ENCODE data around the gene C1orf198.

Gene C1orf198

DNA sequence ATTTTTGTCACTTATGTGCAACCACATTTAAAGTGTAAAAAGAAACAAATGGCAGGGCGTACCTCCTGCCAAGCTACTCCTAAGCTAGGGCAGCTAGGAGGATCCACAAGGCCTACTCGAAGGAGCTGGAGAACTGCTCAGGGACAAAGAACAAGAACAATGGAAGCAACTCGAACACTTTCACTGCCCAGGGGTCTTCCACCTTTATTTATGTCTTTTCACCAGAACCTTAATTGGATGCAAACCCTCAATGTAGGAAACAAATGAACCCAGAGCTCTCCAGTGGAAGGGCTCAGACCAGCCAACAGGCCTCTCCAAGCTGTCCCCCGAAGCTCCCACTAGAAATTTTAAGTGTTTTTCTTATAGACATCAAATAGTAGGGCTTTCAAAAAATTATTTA is 39.9 kb downstream of the C1orf198 start:
- no peak for DNase-seq

DNA sequence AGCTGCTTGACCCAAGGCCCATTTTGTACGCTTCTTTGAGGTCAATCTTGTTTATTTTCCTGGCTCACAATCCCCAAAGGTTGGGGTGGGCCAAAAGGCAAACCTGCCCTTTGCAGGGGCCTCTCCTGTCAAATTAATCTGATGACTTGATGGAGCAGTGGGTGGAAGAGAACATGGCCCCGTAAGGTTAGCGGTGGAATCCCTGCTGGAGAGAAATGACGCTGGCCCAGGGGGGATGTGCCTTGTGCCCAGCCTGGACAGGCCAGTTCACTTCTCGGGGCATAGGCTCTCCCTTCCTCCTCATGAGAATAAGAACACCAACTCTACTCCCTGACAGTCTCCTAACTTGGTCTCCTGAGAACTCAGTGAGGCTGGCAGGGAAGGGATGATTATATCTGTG is 40.5 kb downstream of the C1orf198 start:
- no peak for DNase-seq

- DNase-seq = peak; percentile 100
These were observed 41.1 kb downstream of the C1orf198 start for GRCh38 chr1:230827081-230827681.

DNA sequence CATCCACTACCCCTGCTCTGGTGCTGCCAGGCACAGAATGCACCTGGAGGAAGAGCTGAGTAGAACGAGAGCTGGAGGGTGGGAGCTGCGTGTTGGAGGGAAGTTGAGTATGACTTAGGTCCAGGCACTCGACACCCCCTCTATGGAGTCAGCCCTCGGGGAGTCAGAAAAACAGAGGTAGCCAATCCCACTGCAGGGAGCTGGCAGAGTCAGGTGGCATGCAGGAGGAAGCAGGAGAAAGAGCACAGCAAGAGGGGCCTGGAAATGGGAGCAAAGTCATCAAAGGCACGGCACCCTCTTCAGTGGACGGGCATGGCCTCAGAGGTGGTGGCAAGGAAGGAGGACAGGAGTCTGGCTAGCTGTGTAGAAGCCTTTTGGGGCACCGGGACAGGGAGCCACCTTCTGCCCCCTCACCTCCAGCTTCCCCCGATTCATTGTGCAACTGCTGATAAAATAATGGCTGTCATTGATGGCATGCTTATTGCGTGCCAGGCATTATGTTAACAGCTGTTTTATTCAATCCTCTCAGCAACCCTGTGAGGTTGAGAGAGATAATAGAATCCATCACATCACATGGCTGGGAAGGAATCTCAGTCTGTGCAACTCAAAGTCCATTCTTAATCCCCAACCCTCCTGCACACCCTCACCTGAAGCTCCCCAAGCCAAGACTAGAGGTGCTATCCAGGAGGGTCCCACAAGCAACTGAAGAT is 42.0 kb downstream of the C1orf198 start:
- DNase-seq = no peak

DNA sequence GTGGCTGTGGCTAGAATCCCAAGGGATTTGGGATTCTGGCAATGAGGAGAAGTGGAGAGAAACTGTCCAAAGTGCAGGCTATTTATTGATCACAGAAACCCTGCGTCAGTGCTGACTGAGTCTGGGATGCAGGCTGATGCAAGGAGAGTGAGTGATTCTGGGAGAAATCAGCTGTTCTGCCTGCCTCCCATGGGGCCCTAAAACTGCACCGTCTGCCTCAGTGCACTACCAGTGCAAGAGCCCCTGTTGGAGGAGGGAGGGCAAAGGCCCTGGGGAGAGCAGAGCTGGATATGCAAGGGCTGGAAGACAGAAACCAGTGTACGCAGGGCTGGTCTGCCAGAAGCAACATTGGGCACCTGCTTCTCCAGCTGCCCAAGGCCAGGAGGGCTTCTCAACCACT is 42.6 kb downstream of the C1orf198 start:
- no peak for DNase-seq

DNA sequence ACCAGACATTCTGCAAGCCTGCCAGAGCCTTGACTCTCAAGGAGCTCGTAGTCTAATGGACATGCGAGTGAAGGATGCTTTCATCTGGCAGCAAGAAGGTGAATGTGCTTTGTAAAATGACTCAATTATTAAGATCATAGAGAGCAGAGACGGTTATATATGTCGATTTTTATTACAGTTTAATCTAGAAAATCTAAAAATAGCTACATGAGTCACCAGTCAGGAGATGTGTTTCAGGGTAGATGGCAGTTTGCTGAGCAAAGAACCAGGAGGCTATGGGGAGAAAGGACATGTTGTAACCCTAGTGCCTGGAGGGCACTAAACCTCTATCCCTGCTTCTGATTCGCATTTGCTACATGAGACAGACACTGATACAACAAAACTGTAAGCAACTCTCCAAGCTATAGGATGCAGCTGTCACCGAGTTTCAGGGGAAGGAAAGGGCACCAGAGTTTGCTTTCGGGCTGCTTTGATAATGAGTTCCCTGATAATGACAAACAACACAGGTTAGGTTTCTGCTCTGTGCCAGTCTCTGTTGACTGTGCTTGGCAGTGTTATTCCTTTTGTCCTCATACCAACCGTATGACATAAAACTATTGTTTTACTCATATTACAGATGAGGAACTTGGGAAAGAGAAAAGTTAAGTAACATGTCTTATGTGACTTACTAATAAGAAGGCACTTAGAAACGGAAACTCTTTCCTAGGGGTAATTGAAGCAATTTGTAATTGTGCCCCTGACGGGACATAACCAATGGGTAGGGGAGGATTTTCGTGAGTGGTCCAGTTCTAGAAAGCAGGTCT is 43.2 kb downstream of the C1orf198 start:
- peak; percentile 100 for DNase-seq

DNA sequence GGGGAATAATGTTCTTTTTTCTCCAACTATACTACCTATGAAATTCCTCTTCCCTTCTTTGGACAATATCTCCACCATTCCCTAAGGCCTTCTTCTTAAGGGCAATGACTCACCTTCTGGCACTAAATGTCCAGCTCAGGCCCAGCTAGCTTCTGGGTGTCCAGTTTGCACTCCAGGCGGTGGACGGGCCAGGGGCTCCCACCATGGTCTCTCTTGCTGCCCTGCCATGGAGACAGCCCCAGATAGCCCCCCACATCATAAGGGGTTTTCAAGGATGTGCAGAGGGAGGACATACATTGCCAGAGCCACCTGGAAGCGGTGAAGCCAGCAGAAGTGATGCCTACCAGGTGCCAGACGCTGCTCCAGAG is 43.8 kb downstream of the C1orf198 start:
- DNase-seq = no peak

DNA sequence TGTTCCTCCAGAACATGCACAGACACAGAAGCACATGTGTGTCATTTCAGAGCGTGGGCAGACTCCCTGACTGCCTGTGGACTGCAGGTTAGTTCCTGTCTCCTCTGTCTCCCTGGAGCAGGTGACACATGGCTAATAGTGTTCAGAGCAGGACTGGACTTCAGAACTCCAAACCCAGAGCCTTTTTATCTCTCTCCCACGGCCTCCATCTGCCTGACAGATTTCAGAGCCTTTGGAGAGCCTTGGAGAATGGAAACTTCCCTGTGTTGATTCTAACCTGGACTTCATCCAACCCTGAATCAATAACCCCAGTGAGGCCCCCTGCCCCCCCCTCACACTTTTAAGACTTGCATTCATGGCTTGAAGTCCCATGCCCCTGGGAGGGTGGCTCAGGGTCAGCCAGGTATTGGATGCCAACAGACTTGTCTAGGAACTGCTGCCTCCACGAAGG is 44.4 kb downstream of the C1orf198 start:
- no peak for DNase-seq

DNA sequence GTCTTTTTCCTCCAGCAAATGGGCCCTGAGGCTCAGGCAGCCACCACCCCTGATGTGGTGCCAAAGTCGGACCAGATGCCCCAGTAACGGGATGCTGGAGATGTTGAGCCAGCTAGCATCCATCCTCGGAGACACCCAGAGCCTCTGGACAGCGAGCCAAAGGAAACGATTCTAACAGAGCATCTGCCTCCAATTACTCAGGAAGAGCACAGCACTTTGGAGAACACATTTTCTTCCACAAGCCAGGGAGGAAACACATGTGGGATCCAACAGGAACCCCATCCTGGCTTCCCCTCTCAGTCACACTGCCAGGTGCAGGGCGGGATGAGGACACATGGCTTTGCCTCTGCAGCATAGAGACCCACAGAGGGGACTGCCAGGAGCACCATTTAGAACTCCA is 44.9 kb downstream of the C1orf198 start:
- DNase-seq = no peak

- DNase-seq = no peak
These were observed 46.2 kb downstream of the C1orf198 start for GRCh38 chr1:230822092-230822581.

DNA sequence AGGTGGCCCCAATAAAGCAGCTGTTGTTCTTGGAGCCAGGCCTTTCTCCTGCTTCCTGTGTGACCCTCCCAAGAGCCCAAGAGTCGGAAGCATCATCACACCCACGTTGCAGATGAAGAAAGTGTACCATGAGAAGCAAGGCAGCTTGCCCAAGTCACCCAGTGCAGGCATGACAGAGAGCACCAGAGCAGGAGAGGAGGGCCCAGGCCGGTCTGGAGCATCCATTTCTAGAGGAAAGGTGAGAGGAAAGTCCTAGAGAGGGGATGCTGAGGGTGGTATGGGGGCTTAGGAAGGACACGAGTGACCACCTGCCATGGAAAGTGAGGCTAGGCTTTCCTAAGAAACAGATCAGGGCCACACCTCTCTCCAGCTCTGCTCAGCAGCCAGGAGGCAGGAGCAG is 47.0 kb downstream of the C1orf198 start:
- DNase-seq = no peak

DNA sequence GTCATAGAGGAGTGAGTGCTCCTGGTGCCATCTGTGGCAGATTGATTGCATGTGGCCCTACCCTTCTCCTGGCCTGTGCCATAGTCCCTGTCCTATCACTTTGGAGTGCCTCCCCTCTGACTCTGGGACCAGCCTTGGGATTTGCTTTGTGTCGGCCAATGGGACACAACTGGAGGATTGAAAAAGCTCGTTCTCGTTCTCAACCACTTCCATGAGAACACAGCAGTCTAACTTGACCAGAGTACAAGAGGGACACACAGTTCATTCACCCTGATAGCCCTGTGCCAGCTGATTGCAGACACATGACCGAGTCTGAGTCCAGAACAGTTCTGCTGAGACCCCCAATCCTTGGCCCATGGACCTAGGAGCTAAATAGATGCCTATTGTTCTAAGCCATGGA is 47.8 kb downstream of the C1orf198 start:
- no peak for DNase-seq

DNA sequence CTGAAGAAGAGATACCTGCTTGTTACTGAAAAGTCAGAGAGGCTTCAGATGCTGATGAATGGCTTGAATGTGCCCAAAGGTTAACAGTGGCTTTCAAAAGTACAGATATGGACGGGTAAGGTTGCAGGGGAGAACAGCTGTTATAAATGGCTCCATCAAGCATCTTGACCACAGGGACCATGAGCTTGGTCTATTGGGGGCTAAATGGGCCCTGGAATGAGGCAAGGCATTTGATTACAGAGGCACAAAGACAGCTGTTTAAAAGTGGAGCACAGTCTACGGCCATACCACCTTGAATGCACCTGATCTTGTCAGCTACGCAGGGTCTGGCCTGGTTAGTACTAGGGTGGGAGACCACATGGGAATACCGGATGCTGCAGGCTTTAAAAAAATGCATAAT is 48.3 kb downstream of the C1orf198 start:
- DNase-seq = no peak

GRCh38 chr1:230818901-230819300 is 49.4 kb downstream of the C1orf198 start:
- DNase-seq = no peak

- DNase-seq = no peak
These were observed 50.0 kb downstream of the C1orf198 start for GRCh38 chr1:230818367-230818766.

- DNase-seq = no peak
These were observed 52.3 kb downstream of the C1orf198 start for GRCh38 chr1:230816018-230816417.

- DNase-seq = no peak
These were observed 53.2 kb downstream of the C1orf198 start for GRCh38 chr1:230814949-230815692.

DNA sequence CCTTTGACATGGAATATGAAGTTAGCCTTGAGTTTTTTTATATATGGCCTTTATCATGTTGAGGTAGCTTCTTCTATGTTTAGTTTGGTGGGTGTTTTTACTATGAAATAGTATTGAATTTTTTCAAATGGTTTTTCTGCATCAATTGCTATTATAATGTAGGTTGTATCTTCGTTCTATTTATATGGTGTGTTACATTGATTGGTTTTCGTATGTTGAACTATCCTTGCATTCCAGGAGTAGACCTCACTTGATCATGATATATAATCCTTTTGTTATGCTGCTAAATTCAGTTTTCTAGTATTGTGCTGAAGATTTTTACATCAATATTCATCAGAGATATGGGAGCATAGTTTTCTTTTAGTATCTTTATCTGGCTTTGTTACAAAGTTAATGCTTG is 55.8 kb downstream of the C1orf198 start:
- no peak for DNase-seq

DNA sequence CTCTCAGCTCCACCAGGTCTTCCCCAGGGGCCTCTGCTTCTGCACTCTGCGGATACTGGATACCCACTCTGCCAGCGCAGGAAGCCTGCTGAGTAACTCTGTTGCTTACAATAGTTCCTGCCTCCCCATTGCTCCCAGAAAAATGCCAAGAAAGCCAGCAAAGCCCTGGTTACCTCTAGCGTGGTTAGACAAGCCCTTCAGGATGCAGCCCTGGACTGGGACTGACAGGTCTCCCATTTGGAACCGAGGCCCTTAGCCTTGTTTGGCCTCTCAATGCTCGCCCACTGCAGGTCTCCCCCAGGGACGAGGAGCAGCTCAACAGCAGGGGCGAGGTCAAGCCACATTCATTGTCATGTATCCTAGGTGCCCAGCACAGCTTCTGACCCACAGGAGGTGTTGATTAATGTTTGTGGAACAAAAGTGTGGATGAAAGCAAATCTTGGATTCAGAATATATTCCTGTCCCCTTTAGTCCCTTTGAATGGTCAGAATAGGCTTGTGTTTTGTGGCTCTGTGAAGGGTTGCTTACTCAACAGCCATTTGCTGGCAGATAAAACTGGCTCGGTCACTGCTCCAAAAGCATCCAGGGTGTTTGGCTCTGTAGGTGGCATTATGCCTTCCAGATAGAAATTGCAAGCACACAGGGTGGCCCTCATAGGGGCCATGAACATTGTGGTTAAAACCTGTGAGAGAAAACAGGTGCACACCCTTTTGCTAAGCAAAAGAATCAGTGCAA is 58.9 kb downstream of the C1orf198 start:
- no peak for DNase-seq

DNA sequence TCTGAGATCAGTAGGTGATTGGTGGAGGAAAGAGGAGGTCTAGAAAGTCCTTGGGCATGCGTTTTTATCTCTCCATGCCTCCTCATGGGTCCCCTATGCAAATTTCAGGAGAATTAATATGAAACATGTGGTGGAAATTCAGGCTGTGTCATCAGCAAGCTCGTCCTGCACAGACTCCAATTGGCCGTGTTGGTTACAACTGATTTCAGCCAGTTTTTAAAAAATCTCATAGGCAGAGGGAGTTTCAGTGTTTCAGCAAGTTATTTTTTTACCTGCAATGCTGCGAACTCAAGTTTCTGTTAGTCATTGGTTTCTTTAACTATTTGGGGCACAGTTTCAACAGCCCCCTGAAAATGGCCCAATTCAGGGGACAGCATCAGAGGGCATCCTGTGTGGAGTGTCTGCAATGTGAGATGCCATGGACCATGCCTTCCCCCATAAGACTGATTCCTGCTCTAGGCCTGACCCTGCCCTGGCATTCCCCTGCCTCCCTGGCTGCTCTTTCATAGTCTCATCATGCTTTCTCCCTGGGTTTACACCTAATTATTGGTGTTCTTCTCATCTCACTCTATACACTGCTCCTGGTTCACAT is 59.9 kb downstream of the C1orf198 start:
- DNase-seq = no peak

GRCh38 chr1:230807561-230808280 is 60.6 kb downstream of the C1orf198 start:
- DNase-seq = no peak
